Putamen (tissue), 1 donor: ENCODE measurements around the gene RARS1.

ENCODE experiments used
- DNase-seq: peaks from one replicate; pipeline ENCODE4 v3.0.0-alpha.2; 2016; ENCODE audit warnings: low spot score

The RARS1 gene

DNA sequence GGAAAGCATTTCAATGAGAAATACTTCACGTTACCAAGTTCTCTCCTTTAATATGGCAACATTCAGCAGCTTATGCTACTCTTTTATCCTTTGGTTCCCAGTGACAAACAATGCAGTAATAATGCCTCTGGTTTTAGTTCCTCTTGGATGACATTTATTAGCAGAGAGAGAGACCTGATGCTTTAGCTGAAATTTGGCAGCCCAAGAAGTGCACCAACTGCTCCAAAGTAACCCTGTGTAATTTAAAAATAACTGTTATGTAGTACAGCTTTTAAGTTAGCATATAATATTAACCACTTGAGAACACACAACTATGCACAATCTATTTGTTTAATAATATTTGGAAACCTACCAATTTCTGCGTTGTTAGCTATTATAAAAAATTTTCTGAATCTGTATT is 71.1 kb downstream of the RARS1 start:
- DNase-seq: no peak

GRCh38 chr5:168562279-168562678 is 76.0 kb downstream of the RARS1 start:
- DNase-seq: no peak

- DNase-seq: no peak
Measured at GRCh38 chr5:168563959-168564358, 77.7 kb downstream of the RARS1 start.

GRCh38 chr5:168568738-168569137 is 82.5 kb downstream of the RARS1 start:
- DNase-seq: no peak
